Fibroblast of lung (primary cell): Measurements from ENCODE around the gene VIPR2.

ENCODE experiments used
- CTCF ChIP-seq, 2 donors: IDR thresholded peaks in 1 of 2; conservative IDR thresholded peaks in 1 of 2; 1 replicate in 1 of 2; 2 replicates in 1 of 2; pipeline ENCODE4 v1.5.1; 2011 to 2012; ENCODE audit warnings: low read length in 2 of 2, control low read depth in 1 of 2, inconsistent platforms in 1 of 2, low read depth in 1 of 2, mild to moderate bottlenecking in 1 of 2
- EZH2 ChIP-seq: IDR thresholded peaks from 2 replicates; pipeline ENCODE4 v1.5.1; 2012; ENCODE audit warnings: low read length, control low read depth, mild to moderate bottlenecking; ENCODE audit errors: missing control alignments

GRCh38 chr7:159139202-159139601 is 5.5 kb downstream of the VIPR2 start:
- TF ChIP-seq CTCF (conservative IDR thresholded peaks at IDR 0.05 in 1 of 2, IDR thresholded peaks at IDR 0.05 in 1 of 2; ENCODE audit: low read depth in 1 of 2, low read length in 2 of 2) (no peak), EZH2 (no peak)
